Measurements from ENCODE around the gene REXO1. TPM values are rescaled to one million over a fixed set of nuclear protein-coding genes. Genes with fewer than 3 reads are reported as not detected.
A peak's percentile ranks its signal among the peaks of the same experiment; 100 is the strongest.

The REXO1 gene
- total and polyA plus RNA-seq, 2 donors (not counting 1 experiment from before 2014, with no cell fraction given), result 72.6 to 898 TPM

GRCh38 chr19:1853295-1854038 lies 5.2 kb upstream of the REXO1 start:
- CTCF ChIA-PET, result interaction anchor here (0.5 kb wide), 1 partner anchor 21 kb away, joined by 8 read pairs; no protein-coding TSS in a partner anchor
- peaks cover 64% of the 10 kb centered on the region for H3K79me2 ChIP-seq (ENCODE audit: control insufficient read depth, insufficient read depth, low read length)

More at GRCh38 chr19:1853295-1854038, 5.2 kb upstream of the REXO1 start:
- Histone ChIP-seq H2AFZ (ENCODE audit: insufficient read depth, low read depth, low read length, poor library complexity, severe bottlenecking) (no peak overlapping the region), H3K4me2 (replicated peaks; ENCODE audit: low read depth, low read length, poor library complexity, severe bottlenecking) (peak overlapping the region; percentile 79), H3K27ac (ENCODE audit: low read length in 2 of 2) (peak overlapping the region in 1 of 2 donors; percentile 18), H3K4me3 (ENCODE audit: control extremely low read depth in 1 of 5, extremely low read depth in 1 of 5, insufficient read depth in 1 of 5, low read depth in 2 of 5, low read length in 4 of 5) (no peak overlapping the region), H3K4me1 (ENCODE audit: control insufficient read depth in 2 of 2, insufficient read depth in 2 of 2, low read length in 2 of 2) (peaks cover 66 to 81% of the 10 kb centered on the region in 2 donors), H3K27me3 (replicated peaks in 1 of 4; ENCODE audit: control extremely low read depth in 1 of 4, control insufficient read depth in 3 of 4, insufficient read depth in 4 of 4, low read length in 3 of 4) (no peaks in the 10 kb centered on the region), H3K36me3 (replicated peaks in 1 of 2; ENCODE audit: control extremely low read depth in 1 of 2, control insufficient read depth in 1 of 2, extremely low read depth in 1 of 2, insufficient read depth in 2 of 2, low read length in 1 of 2) (peaks cover 0 to 4% of the 10 kb centered on the region in 2 experiments), H3K9ac (ENCODE audit: low read length) (no peak overlapping the region), H4K20me1 (ENCODE audit: control insufficient read depth, insufficient read depth, low read length, poor library complexity, severe bottlenecking) (peaks cover 67% of the 10 kb centered on the region), H3K9me3 (ENCODE audit: control extremely low read depth in 1 of 3, control insufficient read depth in 2 of 3, insufficient read depth in 1 of 3, low read length in 2 of 3) (no peaks in the 10 kb centered on the region)
- Mint-ChIP-seq H3K27me3 (no peaks in the 10 kb centered on the region), H3K9me3 (ENCODE audit: insufficient read depth) (no peaks in the 10 kb centered on the region), H3K27ac (peak overlapping the region; percentile 91), H3K4me1 (peaks cover 66% of the 10 kb centered on the region), H3K4me3 (peak overlapping the region; percentile 73)
- peak; percentile 86 for DNase-seq
- WGBS (ENCODE audit: insufficient coverage), result 15% methylated on average over 20 of the region's 27 CpGs
- POLR2A ChIA-PET, result interaction anchor here (0.7 kb wide), 2 partner anchors 21 to 398 kb away, joined by 3 to 5 read pairs; no protein-coding TSS in a partner anchor
- intact Hi-C loops (cut with micrococcal nuclease), result no loop called here
- peak; percentile 91 for TF ChIP-seq CTCF (IDR thresholded peaks at IDR 0.05)
- no peak for TF ChIP-seq EZH2 (IDR thresholded peaks at IDR 0.05; ENCODE audit: borderline replicate concordance, insufficient read depth, low read depth, low read length, poor library complexity, severe bottlenecking)
- peak; percentile 38 for ATAC-seq (ENCODE audit: low read depth)
